Tibial artery (tissue), 4 donors: Measurements from ENCODE around the gene RAB5A.
"Not testable (repeated sequence)": the region's sequence is repeated elsewhere in the genome, so short reads cannot be mapped to it uniquely, and the experiment has no call there.

ENCODE experiments used
- DNase-seq, 2 donors: peaks; one replicate each; pipeline ENCODE4 v3.0.0-alpha.2; 2019
- H3K27ac ChIP-seq, 2 donors: fragments of 200-600 bp; sonication (generic) in 1 of 2; 1 replicate in 1 of 2; 2 replicates in 1 of 2; pipeline ENCODE4 v1.5.1; 2018 to 2019; ENCODE audit warnings: mild to moderate bottlenecking in 1 of 2
- H3K27me3 ChIP-seq, 2 donors: fragments of 200-600 bp; sonication (generic) in 1 of 2; one replicate each; pipeline versions ENCODE4 v1.5.1 to v1.6.0; 2016 to 2019
- H3K36me3 ChIP-seq, 3 donors: fragments of 200-600 bp; sonication (generic) in 2 of 3; one replicate each; pipeline ENCODE4 v1.5.1; 2016 to 2019; ENCODE audit warnings: mild to moderate bottlenecking in 2 of 3
- H3K4me1 ChIP-seq, 4 donors: fragments of 200-600 bp; sonication (generic) in 2 of 4; 1 replicate in 3 of 4; 2 replicates in 1 of 4; pipeline ENCODE4 v1.5.1; 2016 to 2019
- H3K4me3 ChIP-seq, 2 donors: fragments of 200-600 bp; sonication (generic) in 1 of 2; 1 replicate in 1 of 2; 2 replicates in 1 of 2; pipeline ENCODE4 v1.5.1; 2018 to 2019; ENCODE audit warnings: mild to moderate bottlenecking in 2 of 2
- H3K9me3 ChIP-seq, 3 donors: fragments of 200-600 bp; sonication (generic) in 1 of 3; one replicate each; pipeline ENCODE4 v1.5.1; 2016 to 2019
- intact Hi-C: fragments of 100-400 bp; cut with DNase I; formaldehyde crosslinking; loops from one replicate; pipeline ENCODE4 v1.15.0; 2023; ENCODE audit warnings: low total_unique reads
- TF ChIP-seq, protein P1 (sequence below), 2 experiments: fragments of 200-600 bp in 1 of 2; fragments of 450-650 bp in 1 of 2; IDR thresholded peaks; one replicate each; pipeline ENCODE4 v1.5.1; 2017 to 2019; ENCODE audit warnings: antibody characterized with exemption in 2 of 2, mild to moderate bottlenecking in 1 of 2, moderate library complexity in 1 of 2

Gene RAB5A

DNA sequence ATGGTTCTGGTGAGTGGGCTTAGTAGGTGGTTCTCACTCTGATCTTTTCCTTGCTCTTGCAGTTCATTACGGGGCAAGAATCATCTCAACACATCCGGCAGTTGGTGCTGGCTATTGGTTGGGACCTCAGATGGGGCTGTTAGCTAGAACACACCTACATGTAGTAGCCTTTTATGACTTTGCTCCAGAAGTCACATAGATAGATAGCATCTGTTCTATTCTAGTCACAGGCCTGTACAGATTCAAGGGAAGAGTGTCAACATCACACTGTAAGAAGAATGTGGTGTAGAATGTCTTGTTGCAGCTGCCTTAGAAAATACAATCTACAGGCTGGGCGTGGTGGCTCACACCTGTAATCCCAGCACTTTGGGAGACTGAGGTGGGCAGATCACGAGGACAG, 15.1 kb downstream of the RAB5A start:
- intact Hi-C loops: no loop called here
- TF ChIP-seq, protein P1, sequence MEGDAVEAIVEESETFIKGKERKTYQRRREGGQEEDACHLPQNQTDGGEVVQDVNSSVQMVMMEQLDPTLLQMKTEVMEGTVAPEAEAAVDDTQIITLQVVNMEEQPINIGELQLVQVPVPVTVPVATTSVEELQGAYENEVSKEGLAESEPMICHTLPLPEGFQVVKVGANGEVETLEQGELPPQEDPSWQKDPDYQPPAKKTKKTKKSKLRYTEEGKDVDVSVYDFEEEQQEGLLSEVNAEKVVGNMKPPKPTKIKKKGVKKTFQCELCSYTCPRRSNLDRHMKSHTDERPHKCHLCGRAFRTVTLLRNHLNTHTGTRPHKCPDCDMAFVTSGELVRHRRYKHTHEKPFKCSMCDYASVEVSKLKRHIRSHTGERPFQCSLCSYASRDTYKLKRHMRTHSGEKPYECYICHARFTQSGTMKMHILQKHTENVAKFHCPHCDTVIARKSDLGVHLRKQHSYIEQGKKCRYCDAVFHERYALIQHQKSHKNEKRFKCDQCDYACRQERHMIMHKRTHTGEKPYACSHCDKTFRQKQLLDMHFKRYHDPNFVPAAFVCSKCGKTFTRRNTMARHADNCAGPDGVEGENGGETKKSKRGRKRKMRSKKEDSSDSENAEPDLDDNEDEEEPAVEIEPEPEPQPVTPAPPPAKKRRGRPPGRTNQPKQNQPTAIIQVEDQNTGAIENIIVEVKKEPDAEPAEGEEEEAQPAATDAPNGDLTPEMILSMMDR (IDR thresholded peaks at IDR 0.05): no peak
- DNase-seq: no peak

DNA sequence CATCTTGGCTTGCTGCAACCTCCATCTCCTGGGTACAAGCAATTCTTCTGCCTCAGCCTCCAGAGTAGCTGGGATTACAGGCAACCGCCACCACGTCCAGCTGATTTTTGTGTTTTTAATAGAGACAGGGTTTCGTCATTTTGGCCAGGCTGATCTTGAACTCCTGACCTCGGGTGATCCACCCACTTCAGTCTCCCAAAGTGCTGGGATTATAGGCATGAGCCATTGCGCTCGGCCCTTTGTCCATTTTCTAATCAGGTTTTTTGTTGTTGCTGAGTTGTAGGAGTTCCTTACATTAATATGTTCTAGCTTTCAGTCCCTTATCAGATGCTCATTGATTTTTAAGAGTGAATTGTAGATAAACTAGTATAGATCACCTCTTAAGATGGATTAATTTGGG, 20.3 kb downstream of the RAB5A start:
- TF ChIP-seq, protein P1 (IDR thresholded peaks at IDR 0.05): no peak
- intact Hi-C loops: no loop called here
- Histone ChIP-seq H3K9me3 (no peaks in the 10 kb centered on the region), H3K36me3 (no peaks in the 10 kb centered on the region), H3K4me3 (no peak overlapping the region), H3K4me1 (peaks cover 0 to 41% (median 16%) of the 10 kb centered on the region in 4 donors), H3K27ac (no peak overlapping the region), H3K27me3 (no peaks in the 10 kb centered on the region)
- DNase-seq: no peak

More for the DNA sequence above, 15.1 kb downstream of the RAB5A start:
- H3K9me3 ChIP-seq: no peaks in the 10 kb centered on the region
- H3K4me3 ChIP-seq: no peak overlapping the region
- no peaks in the 10 kb centered on the region for H3K27me3 ChIP-seq
- H3K36me3 ChIP-seq: peaks cover 0 to 5% (median 0%) of the 10 kb centered on the region in 3 donors
- H3K4me1 ChIP-seq: peaks cover 0 to 44% (median 18%) of the 10 kb centered on the region in 4 donors
- H3K27ac ChIP-seq: no peak overlapping the region

DNA sequence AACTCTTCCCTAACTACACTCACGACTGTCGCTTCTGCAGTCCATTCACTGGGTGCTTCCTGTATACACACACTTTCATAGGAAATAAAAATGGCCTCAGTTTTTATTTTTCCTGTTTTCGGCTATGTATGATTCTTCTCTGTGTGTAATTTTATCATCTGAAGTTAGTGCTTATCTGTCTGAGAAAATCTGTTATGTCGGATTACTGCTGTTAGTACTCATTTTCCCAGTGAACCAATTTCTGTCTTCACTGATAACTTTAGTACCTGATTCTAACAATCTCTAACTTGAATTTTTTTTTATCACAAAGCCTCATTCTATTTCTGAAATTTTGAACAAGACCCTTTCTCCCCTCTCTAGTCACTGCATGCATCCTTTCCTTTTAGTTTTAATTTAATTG, 20.9 kb downstream of the RAB5A start:
- Histone ChIP-seq H3K4me1 (peaks cover 0 to 42% (median 13%) of the 10 kb centered on the region in 4 donors), H3K4me3 (no peak overlapping the region), H3K27ac (no peak overlapping the region), H3K9me3 (no peaks in the 10 kb centered on the region), H3K36me3 (no peaks in the 10 kb centered on the region), H3K27me3 (no peaks in the 10 kb centered on the region)
- intact Hi-C loops: no loop called here
- no peak for DNase-seq
- TF ChIP-seq, protein P1 (IDR thresholded peaks at IDR 0.05): no peak

DNA sequence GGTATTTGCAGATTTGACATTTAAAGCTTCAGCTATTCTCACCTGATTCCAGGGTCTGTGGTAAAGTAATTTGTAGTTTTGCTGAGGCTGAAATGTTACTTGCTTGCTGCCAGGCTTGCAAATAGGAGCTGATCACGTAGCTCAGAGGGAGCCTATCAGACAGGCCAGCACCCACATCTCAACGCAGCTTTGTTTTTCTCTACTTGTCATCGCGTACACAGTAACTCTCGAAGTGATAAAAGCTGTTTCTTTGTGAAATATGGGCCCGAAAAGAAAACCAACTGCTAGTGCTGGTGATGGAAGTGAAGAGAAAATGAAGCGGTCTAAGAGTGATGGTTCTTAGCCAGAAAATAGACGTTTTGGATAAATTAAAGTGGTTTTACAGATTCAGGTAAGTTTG, 23.4 kb downstream of the RAB5A start:
- H3K9me3 ChIP-seq: no peaks in the 10 kb centered on the region
- intact Hi-C loops: no loop called here
- no peak overlapping the region for H3K4me3 ChIP-seq
- no peak overlapping the region for H3K27ac ChIP-seq
- H3K4me1 ChIP-seq: peaks cover 0 to 38% (median 13%) of the 10 kb centered on the region in 4 donors
- TF ChIP-seq, protein P1 (IDR thresholded peaks at IDR 0.05): no peak
- H3K36me3 ChIP-seq: peaks cover 3 to 17% (median 13%) of the 10 kb centered on the region in 3 donors
- no peaks in the 10 kb centered on the region for H3K27me3 ChIP-seq
- DNase-seq: no peak

DNA sequence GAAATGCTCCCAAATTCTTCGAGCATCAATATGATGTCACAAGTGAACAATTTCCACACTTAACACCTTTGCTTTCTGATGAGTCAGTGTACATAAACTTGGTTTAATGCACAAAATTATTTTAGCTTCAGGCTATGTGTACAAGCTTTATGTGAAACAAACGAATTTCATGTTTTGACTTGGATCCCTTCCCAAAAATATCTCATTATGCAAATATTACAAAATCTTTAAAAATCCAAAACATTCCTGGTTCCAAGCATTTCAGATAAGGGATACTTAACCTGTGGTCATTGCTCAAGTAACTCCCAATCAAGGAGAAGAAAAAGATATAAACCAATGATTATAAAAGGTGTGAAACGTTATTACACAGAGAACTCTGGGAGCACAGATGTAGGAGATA, 25.2 kb downstream of the RAB5A start:
- TF ChIP-seq, protein P1 (IDR thresholded peaks at IDR 0.05): no peak
- Histone ChIP-seq H3K9me3 (no peaks in the 10 kb centered on the region), H3K36me3 (peaks cover 9 to 33% (median 30%) of the 10 kb centered on the region in 3 donors), H3K27ac (no peak overlapping the region), H3K27me3 (no peaks in the 10 kb centered on the region), H3K4me3 (no peak overlapping the region), H3K4me1 (peaks cover 0 to 31% (median 8%) of the 10 kb centered on the region in 4 donors)
- intact Hi-C loops: no loop called here
- DNase-seq: no peak

DNA sequence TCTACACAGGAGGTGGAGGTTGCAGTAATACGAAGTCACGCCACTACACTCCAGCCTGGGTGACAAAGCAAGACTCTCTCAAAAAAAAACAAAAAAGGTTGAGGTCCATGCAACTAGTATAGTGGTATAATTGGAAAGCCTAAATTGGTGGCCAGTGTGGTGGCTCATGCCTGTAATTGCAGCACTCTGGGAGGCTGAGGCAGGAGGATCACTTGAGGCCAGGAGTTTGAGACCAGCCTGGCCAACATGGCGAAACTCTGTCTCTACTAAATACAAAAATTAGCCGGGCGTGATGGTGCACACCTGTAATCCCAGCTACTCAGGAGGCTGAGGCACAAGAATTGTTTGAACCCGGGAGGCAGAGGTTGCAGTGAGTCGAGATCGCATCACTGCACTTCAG, 42.0 kb downstream of the RAB5A start:
- peaks cover 10 to 19% (median 16%) of the 10 kb centered on the region in 3 donors for H3K36me3 ChIP-seq
- intact Hi-C loops: not testable (repeated sequence)

More for the DNA sequence above, 42.0 kb downstream of the RAB5A start:
- not testable (repeated sequence) for H3K27ac ChIP-seq, H3K27me3 ChIP-seq, H3K4me1 ChIP-seq, H3K9me3 ChIP-seq, H3K4me3 ChIP-seq, DNase-seq
